HEK293 (cell line): ENCODE results near the gene SLC35E2B.

ENCODE experiments used
- CTCF ChIP-seq: fragments of 450-650 bp; formaldehyde crosslinking; IDR thresholded peaks from 2 replicates; pipeline ENCODE4 v1.5.1; 2016; ENCODE audit warnings: missing biosample characterization, missing genetic modification characterization
- MYNN ChIP-seq: fragments of 450-650 bp; formaldehyde crosslinking; IDR thresholded peaks from 2 replicates; pipeline ENCODE4 v1.5.1; 2016; ENCODE audit warnings: missing biosample characterization, missing genetic modification characterization, borderline replicate concordance
- PRDM1 ChIP-seq: fragments of 450-650 bp; formaldehyde crosslinking; IDR thresholded peaks from 2 replicates; pipeline ENCODE4; 2016; ENCODE audit warnings: missing biosample characterization, missing genetic modification characterization
- ZNF10 ChIP-seq: fragments of 450-650 bp; formaldehyde crosslinking; IDR thresholded peaks from 2 replicates; pipeline ENCODE4 v1.5.1; 2017; ENCODE audit warnings: missing biosample characterization, missing genetic modification characterization
- ZSCAN30 ChIP-seq: fragments of 450-650 bp; IDR thresholded peaks from 2 replicates; pipeline ENCODE4 v1.5.1; 2018; ENCODE audit warnings: missing biosample characterization, mild to moderate bottlenecking, missing genetic modification characterization, moderate library complexity

GRCh38 chr1:1627261-1627828 is 65.2 kb downstream of the SLC35E2B start:
- no peak for TF ChIP-seq MYNN
- TF ChIP-seq ZSCAN30 (tag by site-specific recombination), result no peak
- no peak for TF ChIP-seq PRDM1 (tag by site-specific recombination)
- TF ChIP-seq ZNF10 (tag by site-specific recombination), result no peak
- no peak for TF ChIP-seq CTCF (tag by site-specific recombination)
